CD14-positive monocyte (primary cell): ENCODE measurements around the gene TRHDE. TPM values are rescaled to one million over a fixed set of nuclear protein-coding genes. Genes with fewer than 3 reads are reported as not detected.
A peak's percentile ranks its signal among the peaks of the same experiment; 100 is the strongest.

Experiments used
- DNase-seq, 3 donors: peaks; one replicate each; pipeline ENCODE4 v3.0.0-alpha.2; 2011 to 2022
- H2AFZ ChIP-seq: 2 replicates; pipeline ENCODE4 v1.6.0; 2012; ENCODE audit warnings: mild to moderate bottlenecking, low read depth, low read length, inconsistent platforms; ENCODE audit not compliant: insufficient read depth, poor library complexity, severe bottlenecking
- H3K27ac ChIP-seq, 2 donors: 1 replicate in 1 of 2; 2 replicates in 1 of 2; pipeline ENCODE4 v1.5.1; 2012 to 2013; ENCODE audit warnings: low read length in 2 of 2, control low read depth in 1 of 2, inconsistent platforms in 1 of 2, low read depth in 1 of 2, mild to moderate bottlenecking in 1 of 2
- H3K27me3 ChIP-seq, 2 donors: one replicate each; pipeline versions ENCODE4 v1.6.0 to v1.6.1; 2011 to 2013; ENCODE audit warnings: low read length in 2 of 2; ENCODE audit not compliant: control insufficient read depth in 2 of 2, insufficient read depth in 2 of 2
- H3K36me3 ChIP-seq, 2 donors: replicated peaks in 1 of 2; 1 replicate in 1 of 2; 2 replicates in 1 of 2; pipeline versions ENCODE4 v1.5.1 to v1.6.1; 2012 to 2013; ENCODE audit warnings: low read length in 2 of 2, control low read depth in 1 of 2, inconsistent platforms in 1 of 2, mild to moderate bottlenecking in 1 of 2; ENCODE audit not compliant: insufficient read depth in 2 of 2, control insufficient read depth in 1 of 2
- H3K4me1 ChIP-seq, 2 donors: 1 replicate in 1 of 2; 2 replicates in 1 of 2; pipeline versions ENCODE4 v1.5.1 to v1.6.1; 2012 to 2013; ENCODE audit warnings: low read length in 2 of 2, control low read depth in 1 of 2, inconsistent platforms in 1 of 2, mild to moderate bottlenecking in 1 of 2, moderate library complexity in 1 of 2; ENCODE audit not compliant: insufficient read depth in 2 of 2, control insufficient read depth in 1 of 2
- H3K4me2 ChIP-seq: replicated peaks from 2 replicates; pipeline ENCODE3; 2012; ENCODE audit warnings: low read length, moderate library complexity, mild to moderate bottlenecking; ENCODE audit not compliant: poor library complexity, severe bottlenecking; ENCODE audit errors: extremely low read depth
- H3K4me3 ChIP-seq, 3 experiments: fragments of 200-600 bp in 1 of 3; sonication (generic) in 1 of 3; replicated peaks in 1 of 3; 1 replicate in 2 of 3; 2 replicates in 1 of 3; pipeline ENCODE4 v1.5.1; 2011 to 2013; ENCODE audit warnings: low read length in 3 of 3, mild to moderate bottlenecking in 3 of 3, control low read depth in 2 of 3, low read depth in 2 of 3, inconsistent platforms in 1 of 3, moderate library complexity in 1 of 3
- H3K79me2 ChIP-seq: 2 replicates; pipeline ENCODE4 v1.6.0; 2012; ENCODE audit warnings: mild to moderate bottlenecking, control low read depth, inconsistent platforms, low read length, moderate library complexity; ENCODE audit not compliant: insufficient read depth
- H3K9ac ChIP-seq: 2 replicates; pipeline ENCODE4 v1.6.0; 2017; ENCODE audit warnings: low read length, mild to moderate bottlenecking; ENCODE audit not compliant: insufficient read depth, poor library complexity, severe bottlenecking
- H3K9me3 ChIP-seq, 2 donors: replicated peaks in 1 of 2; 1 replicate in 1 of 2; 2 replicates in 1 of 2; pipeline versions ENCODE4 v1.5.1 to v1.6.1; 2012 to 2013; ENCODE audit warnings: low read length in 2 of 2, control low read depth in 1 of 2; ENCODE audit not compliant: control insufficient read depth in 1 of 2, insufficient read depth in 1 of 2
- H4K20me1 ChIP-seq: 2 replicates; pipeline ENCODE4 v1.6.0; 2012; ENCODE audit warnings: mild to moderate bottlenecking, low read length, control low read depth, moderate library complexity; ENCODE audit not compliant: insufficient read depth
- H3K27ac Mint-ChIP-seq, 7 donors: one replicate each; pipeline ENCODE4 v1.8.0; 2020; ENCODE audit warnings: mild to moderate bottlenecking in 7 of 7, mixed read lengths in 7 of 7, moderate library complexity in 6 of 7, inconsistent platforms in 2 of 7
- H3K27me3 Mint-ChIP-seq, 3 donors: one replicate each; pipeline ENCODE4 v1.8.0; 2021 to 2022; ENCODE audit warnings: low read depth in 3 of 3, mild to moderate bottlenecking in 3 of 3, mixed read lengths in 3 of 3, moderate library complexity in 3 of 3, inconsistent platforms in 1 of 3
- H3K36me3 Mint-ChIP-seq, 2 donors: one replicate each; pipeline ENCODE4 v1.8.0; 2020; ENCODE audit warnings: mixed read lengths in 2 of 2, inconsistent platforms in 1 of 2, mild to moderate bottlenecking in 1 of 2
- H3K4me1 Mint-ChIP-seq: one replicate; pipeline ENCODE4 v1.8.0; 2020; ENCODE audit warnings: mild to moderate bottlenecking, mixed read lengths
- H3K4me3 Mint-ChIP-seq, 2 donors: one replicate each; pipeline ENCODE4 v1.8.0; 2020; ENCODE audit warnings: mild to moderate bottlenecking in 2 of 2, mixed read lengths in 2 of 2, moderate library complexity in 1 of 2
- H3K9me3 Mint-ChIP-seq, 7 donors: one replicate each; pipeline ENCODE4 v1.8.0; 2020 to 2022; ENCODE audit warnings: mixed read lengths in 7 of 7, mild to moderate bottlenecking in 6 of 7, moderate library complexity in 6 of 7, inconsistent platforms in 2 of 7
- WGBS: methylation state at CpG from one replicate; pipeline ENCODE4 v1.1.5; 2013; ENCODE audit warnings: missing lambda C conversion rate; ENCODE audit not compliant: insufficient coverage; 5-methylcytosine and 5-hydroxymethylcytosine counted together
- intact Hi-C, 2 donors: fragments of 100-400 bp; cut with micrococcal nuclease; formaldehyde crosslinking; loops; one replicate each; pipeline versions ENCODE4 v1.15.0 to v1.15.1; 2023
- polyA plus RNA-seq, 3 donors: library from polyadenylated mRNA; depleted of rRNA in 1 of 3; unstranded in 2 of 3; stranded (reverse) in 1 of 3; fragments of 300-500 nt in 2 of 3; fragments of >200 nt in 1 of 3; fragmentation: Illumina TruSeq in 2 of 3; gene quantifications; 1 replicate in 2 of 3; 2 replicates in 1 of 3; pipeline ENCODE4 v1.2.3, GENCODE V29; 2012 to 2021
- TF ChIP-seq, protein P1 (sequence below): fragments of 200-600 bp; IDR thresholded peaks from one replicate; pipeline ENCODE4 v1.8.0; 2022; ENCODE audit warnings: antibody characterized with exemption, mild to moderate bottlenecking

TRHDE gene
- polyA plus RNA-seq, 3 donors, result not detected

GRCh38 chr12:72275526-72275925 is 3.4 kb downstream of the TRHDE start:
- Mint-ChIP-seq H3K36me3 (peaks cover 6 to 7% of the 10 kb centered on the region in 2 donors), H3K27ac (no peak overlapping the region), H3K4me1 (peaks cover 45% of the 10 kb centered on the region), H3K27me3 (peaks cover 39 to 68% (median 46%) of the 10 kb centered on the region in 3 donors), H3K9me3 (peaks cover 0 to 19% (median 14%) of the 10 kb centered on the region in 7 donors), H3K4me3 (no peak overlapping the region)
- Histone ChIP-seq H3K27me3 (peaks cover 24 to 49% of the 10 kb centered on the region in 2 donors), H3K79me2 (no peaks in the 10 kb centered on the region), H3K4me3 (no peak overlapping the region), H2AFZ (no peak overlapping the region), H3K9me3 (peaks cover 5 to 29% of the 10 kb centered on the region in 2 donors), H4K20me1 (no peaks in the 10 kb centered on the region), H3K27ac (no peak overlapping the region), H3K9ac (no peak overlapping the region), H3K36me3 (no peaks in the 10 kb centered on the region), H3K4me2 (peak overlapping the region; percentile 1), H3K4me1 (peaks cover 43 to 52% of the 10 kb centered on the region in 2 donors)
- no peak for DNase-seq
- TF ChIP-seq, protein P1, sequence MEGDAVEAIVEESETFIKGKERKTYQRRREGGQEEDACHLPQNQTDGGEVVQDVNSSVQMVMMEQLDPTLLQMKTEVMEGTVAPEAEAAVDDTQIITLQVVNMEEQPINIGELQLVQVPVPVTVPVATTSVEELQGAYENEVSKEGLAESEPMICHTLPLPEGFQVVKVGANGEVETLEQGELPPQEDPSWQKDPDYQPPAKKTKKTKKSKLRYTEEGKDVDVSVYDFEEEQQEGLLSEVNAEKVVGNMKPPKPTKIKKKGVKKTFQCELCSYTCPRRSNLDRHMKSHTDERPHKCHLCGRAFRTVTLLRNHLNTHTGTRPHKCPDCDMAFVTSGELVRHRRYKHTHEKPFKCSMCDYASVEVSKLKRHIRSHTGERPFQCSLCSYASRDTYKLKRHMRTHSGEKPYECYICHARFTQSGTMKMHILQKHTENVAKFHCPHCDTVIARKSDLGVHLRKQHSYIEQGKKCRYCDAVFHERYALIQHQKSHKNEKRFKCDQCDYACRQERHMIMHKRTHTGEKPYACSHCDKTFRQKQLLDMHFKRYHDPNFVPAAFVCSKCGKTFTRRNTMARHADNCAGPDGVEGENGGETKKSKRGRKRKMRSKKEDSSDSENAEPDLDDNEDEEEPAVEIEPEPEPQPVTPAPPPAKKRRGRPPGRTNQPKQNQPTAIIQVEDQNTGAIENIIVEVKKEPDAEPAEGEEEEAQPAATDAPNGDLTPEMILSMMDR, result no peak
- 100% methylated on average over 1 of the region's 2 CpGs for WGBS
- intact Hi-C loops, result no loop called here

- peaks cover 43 to 52% of the 10 kb centered on the region in 2 donors for H3K4me1 ChIP-seq
- H3K79me2 ChIP-seq, result no peaks in the 10 kb centered on the region
- H3K4me3 ChIP-seq, result no peak overlapping the region
- H3K4me2 ChIP-seq, result no peak overlapping the region
- H3K36me3 ChIP-seq, result no peaks in the 10 kb centered on the region
- no peak overlapping the region for H2AFZ ChIP-seq
- H3K9me3 ChIP-seq, result peaks cover 5 to 23% of the 10 kb centered on the region in 2 donors
- H3K27ac ChIP-seq, result no peak overlapping the region
- no peaks in the 10 kb centered on the region for H4K20me1 ChIP-seq
- Mint-ChIP-seq H3K27ac (no peak overlapping the region), H3K9me3 (peaks cover 0 to 19% (median 14%) of the 10 kb centered on the region in 7 donors), H3K36me3 (peaks cover 6 to 7% of the 10 kb centered on the region in 2 donors), H3K4me3 (no peak overlapping the region), H3K27me3 (peaks cover 33 to 61% (median 40%) of the 10 kb centered on the region in 3 donors), H3K4me1 (peaks cover 43% of the 10 kb centered on the region)
- TF ChIP-seq, protein P1, result no peak
- no peak for DNase-seq
- peaks cover 16 to 41% of the 10 kb centered on the region in 2 donors for H3K27me3 ChIP-seq
- H3K9ac ChIP-seq, result no peak overlapping the region
- WGBS, result no CpG with 5 or more reads among the region's 3 CpGs
- intact Hi-C loops, result no loop called here
These were observed 4.1 kb downstream of the TRHDE start for GRCh38 chr12:72276181-72276805.
